Adipose tissue (tissue), 3 donors: ENCODE data around the gene WDR91. TPM values are rescaled to one million over a fixed set of nuclear protein-coding genes. Genes with fewer than 3 reads are reported as not detected.

ENCODE experiments used
- H3K27ac ChIP-seq: one replicate; pipeline ENCODE4 v1.5.1; 2013; ENCODE audit warnings: low read depth, low read length
- WGBS, 3 donors: extraction: QIAGEN DNeasy Blood & Tissue Kit; methylation state at CpG; one replicate each; pipeline ENCODE4 v1.1.7; 2013; 5-methylcytosine and 5-hydroxymethylcytosine counted together
- polyA plus RNA-seq, 3 donors: library from polyadenylated mRNA; stranded (reverse); fragments of 200-250 nt; gene quantifications; one replicate each; pipeline ENCODE4 v1.2.3, GENCODE V29; 2013
- donor health status: healthy with polysubstance abuse.
- donor health status: Bipolar disorder and iron deficiency.
- donor health status: healthy.

WDR91 gene
- polyA plus RNA-seq, 3 donors = 7.3 to 18.4 (median 7.9) TPM

DNA sequence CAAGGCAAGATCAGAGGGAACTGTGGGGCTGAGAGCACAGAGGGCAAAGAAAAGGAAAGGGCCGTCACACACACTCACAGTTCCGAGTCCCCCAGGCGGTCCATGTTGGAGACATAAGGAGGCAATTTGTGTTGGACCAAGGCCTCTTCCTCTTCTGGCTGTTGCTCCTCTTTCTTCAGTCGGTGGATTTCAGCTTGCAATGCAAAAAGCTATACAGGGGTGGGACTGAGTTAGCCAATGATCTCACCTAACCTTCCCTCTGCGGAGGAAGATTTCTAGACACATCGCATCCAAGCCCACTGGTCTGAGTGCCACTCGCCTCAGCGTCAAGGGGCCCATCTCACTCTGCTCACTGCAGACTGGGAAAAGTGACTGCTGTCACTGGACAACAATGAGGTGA lies 5.5 kb downstream of the WDR91 start:
- no peak overlapping the region for H3K27ac ChIP-seq

DNA sequence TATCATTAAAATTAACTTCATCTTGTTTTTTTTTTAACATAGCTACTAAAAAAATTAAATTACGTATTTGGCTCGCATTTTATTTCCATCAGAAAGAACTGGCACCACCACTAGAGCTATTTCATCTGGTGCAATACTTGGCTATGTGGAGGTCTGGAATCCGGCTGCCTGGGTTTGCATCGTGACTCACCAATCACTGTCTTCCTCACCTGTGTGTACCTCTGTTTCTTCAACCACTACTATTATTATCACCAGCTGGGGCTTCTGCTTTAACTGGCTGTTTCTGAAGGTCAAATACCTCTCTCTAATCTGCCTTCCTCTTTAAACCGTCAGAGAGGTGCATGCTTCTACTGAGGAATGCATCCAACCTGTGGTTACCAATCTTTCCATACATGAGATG lies 6.5 kb downstream of the WDR91 start:
- no peak overlapping the region for H3K27ac ChIP-seq
- WGBS, 3 donors = 38 to 92% (median 88%) methylated on average over 5 of the region's 5 CpGs

More for the DNA sequence above, 5.5 kb downstream of the WDR91 start:
- WGBS, 3 donors = 93 to 97% (median 95%) methylated on average over 8 of the region's 8 CpGs

DNA sequence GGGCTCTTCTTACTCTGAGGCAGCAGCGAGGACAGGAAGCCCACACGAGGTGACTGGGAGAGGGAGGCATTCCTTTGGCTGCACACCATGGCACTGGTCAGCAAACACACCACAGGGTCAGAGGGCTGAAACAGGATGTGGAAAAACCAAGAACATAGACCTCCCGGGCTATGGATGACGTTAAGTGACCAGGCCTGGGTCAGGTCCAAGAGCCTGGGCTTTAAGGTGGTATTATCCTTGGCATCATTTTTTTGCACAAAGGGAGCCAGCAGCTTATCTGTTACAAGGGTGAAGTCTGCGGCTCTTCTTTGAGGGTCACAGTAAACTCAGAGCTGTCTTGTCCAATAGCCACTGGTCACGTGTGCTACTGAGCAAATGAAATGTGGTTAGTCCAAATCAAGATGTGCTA lies 7.0 kb downstream of the WDR91 start:
- H3K27ac ChIP-seq = no peak overlapping the region
- 62 to 84% (median 72%) methylated on average over 6 of the region's 6 CpGs for WGBS, 3 donors

DNA sequence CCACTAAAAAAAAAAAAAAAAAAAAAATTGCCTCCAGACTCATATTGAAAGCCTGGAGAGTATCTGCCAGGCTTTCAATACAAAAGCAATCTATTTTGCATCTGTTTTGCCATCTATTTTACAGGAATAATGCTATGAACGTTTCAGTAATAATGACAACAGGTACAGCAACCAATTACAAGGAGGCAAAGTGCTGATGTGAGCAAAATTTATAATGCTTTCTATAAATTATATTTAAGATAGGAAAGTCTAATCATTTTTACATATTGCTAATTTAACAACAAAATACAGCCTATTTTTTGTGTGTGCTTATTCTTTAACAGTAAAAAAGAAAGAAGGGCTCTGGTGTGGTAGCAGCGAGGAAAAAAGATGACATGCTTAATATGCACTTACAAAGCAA lies 10.0 kb downstream of the WDR91 start:
- WGBS, 3 donors = 79 to 86% (median 85%) methylated on average over 2 of the region's 2 CpGs
- H3K27ac ChIP-seq = no peak overlapping the region

DNA sequence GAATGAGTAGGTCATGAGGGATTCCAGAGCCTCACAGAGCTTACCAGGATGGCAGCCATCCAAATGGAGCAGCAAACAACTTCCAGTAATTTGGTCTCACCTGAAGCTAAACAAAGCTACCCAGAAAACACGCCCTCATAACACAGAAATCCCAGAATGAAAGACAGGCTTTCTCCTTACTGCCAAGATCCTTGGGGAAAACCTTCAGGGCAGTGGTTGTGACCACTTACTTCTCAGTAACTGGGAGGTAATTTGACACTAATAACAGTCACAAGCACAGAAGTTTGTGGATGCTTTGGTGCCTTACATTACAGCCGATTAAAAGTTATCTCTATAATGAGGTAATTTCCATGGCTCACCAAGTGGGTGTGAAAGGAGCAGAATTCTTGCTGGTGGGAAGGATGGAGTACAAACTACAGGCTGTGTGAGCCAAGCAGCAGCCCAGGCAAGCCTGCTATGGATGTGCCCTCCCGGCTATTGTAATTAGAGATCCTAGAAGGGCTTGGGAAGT lies 10.4 kb downstream of the WDR91 start:
- WGBS, 3 donors = 44 to 84% (median 80%) methylated on average over 3 of the region's 3 CpGs
- no peak overlapping the region for H3K27ac ChIP-seq

DNA sequence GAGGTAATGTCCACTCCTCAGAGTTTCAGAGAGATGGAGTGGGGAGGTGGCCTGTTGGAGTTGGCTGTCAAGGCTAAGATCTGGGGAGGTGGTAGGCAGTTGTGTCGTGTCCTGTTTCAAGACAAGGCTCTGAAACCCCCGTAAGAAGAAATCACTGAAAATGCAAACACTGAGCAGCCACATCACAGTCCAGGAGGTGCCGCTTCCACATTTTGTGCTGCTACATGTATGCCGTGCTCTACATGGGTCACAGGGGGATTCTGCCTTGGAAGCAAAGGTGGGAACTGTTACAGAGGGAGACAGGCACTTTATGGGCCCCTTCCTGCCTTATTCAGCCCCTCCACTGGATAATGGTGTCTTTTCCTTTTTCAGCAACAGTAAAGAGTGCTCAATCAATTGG lies 11.9 kb downstream of the WDR91 start:
- H3K27ac ChIP-seq = no peak overlapping the region
- WGBS, 3 donors = 86 to 99% (median 96%) methylated on average over 4 of the region's 4 CpGs

DNA sequence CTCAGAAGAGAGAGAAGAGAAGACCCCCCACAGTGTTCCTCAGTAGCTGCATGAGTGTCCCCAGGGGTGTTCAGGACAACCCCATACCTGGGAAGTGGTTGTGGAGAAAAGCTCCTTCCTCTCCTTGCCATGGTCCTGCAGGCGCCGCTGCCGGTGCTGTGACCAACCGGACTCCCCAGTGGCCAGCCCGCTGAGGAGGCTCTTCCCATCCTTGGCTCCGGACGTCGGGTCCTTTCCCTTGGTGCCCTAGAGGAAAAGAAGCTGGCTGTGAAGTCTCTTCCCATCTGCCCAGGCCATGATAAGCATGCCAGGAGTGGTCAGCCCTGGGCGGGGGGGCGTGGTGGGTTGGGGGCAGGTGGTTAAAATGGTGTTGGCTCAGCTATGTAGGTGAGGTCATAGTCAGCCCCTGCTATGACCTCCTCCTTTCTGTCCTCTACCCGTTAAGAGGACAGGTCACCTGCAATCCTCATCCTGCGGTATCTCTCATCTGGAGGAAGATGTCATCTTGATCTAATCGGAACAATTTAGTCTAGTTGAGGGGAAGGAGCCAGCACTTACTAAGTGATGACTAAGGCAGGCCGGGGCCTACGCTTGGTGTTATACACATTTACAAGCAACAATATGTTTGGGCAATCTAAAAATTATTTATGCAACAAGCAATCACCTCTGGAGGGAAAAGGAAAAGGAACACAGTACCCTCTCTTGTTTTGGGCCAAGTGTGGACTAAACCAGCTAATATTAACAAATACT lies 13.2 kb downstream of the WDR91 start:
- 92 to 95% (median 92%) methylated on average over 15 of the region's 15 CpGs for WGBS, 3 donors
- no peak overlapping the region for H3K27ac ChIP-seq

DNA sequence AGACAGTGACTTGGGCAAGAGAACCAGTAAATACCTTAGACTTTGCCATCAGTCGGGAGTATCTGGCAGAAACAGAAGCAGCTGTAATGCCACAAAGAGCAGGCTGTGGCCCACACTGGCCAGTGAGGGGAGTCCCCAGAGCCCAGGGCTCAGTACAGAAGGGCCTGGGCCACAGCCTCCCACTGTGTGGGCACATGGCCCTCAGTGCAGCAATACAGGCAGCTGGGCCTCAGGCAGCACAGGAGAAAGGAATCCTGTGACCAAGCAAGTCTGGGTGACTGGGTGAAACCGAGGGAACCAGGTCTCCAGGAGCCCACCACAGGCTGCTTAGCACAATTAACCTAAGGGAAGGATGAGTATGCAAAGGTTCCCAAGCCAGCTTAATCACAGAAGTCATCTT lies 14.0 kb downstream of the WDR91 start:
- WGBS, 3 donors = 86 to 97% (median 92%) methylated on average over 2 of the region's 2 CpGs
- no peak overlapping the region for H3K27ac ChIP-seq

DNA sequence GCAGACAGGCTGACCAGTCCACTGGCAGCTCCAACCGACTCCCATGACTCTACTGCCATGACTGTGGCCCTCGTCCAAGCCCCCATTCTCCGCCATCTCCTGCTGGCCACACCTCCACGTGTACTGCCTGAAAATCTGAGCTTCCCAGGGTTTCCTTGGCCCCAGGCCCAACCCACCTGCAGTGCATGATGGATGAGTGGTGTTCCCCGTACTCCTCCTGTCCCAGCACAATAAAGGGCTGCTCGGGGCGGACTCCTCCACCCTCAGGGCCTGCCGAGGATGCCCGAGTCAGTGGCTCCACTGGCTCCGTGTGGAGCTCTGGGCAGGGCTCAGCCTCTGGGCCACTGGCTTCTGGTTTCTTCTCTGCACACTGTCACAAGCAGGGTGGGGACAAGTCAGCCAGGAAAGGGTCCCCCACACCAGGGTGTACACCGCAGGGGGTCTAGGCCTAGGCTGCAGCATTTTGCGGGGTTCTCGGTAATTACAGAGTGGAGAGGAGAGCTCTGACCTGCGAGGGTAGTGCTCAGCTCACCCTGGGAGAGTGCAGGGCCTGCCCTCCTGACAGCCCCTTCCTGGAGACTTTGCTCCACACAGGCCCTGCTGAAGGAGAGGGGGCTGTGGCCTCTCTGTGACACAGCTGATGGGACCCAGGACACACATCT lies 15.2 kb downstream of the WDR91 start:
- 77 to 97% (median 93%) methylated on average over 13 to 14 of the region's 14 CpGs for WGBS, 3 donors
- H3K27ac ChIP-seq = no peak overlapping the region

DNA sequence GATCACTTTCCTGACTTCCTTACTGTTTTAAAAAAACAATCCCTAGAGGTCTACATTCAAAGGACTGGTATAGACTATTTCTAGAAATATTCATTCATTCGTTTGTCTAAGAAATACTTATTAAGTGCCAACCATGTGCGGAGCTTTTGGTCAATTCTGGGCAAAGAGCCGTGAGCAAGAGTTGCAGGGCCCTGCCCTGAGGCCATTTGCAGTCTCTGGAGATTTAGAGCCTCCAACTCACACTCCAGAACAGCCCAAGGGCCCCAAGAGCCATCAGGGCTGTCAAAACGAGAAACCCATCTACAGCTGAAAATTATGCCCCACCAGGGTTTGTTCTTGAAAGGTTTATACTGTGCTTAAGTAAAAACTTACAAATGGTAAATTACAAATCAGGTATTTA lies 16.2 kb downstream of the WDR91 start:
- no peak overlapping the region for H3K27ac ChIP-seq
- 79 to 87% (median 79%) methylated on average over 4 of the region's 4 CpGs for WGBS, 3 donors

DNA sequence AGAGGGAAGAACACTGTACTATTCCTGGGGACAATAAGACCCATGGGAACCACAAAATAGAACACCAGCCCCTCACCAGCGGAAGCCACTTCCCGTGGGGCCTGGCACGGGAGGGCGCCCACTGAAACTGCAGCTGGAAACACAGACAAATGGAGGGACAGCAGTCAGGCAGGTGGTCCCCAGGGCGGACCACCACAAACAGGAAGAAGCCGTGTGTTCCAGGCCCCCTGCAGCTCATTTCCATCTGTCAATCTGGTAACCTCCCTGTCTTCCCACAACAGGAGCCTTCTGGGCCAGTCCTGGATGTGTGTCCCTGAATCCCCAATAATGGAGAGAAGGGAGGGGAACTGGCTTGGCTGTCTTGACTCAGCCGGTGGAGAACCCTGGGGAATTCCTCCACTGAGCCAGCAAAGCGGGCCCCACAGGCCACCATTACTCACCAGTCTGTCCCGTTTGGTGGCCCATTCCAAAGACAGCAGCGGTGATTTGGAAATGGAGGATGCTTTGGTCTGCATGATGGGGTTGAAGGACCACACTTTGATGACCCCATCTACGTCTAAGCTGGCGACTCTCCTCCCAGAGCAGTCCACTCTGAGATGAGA lies 16.7 kb downstream of the WDR91 start:
- no peak overlapping the region for H3K27ac ChIP-seq
- 79 to 86% (median 82%) methylated on average over 12 of the region's 12 CpGs for WGBS, 3 donors

DNA sequence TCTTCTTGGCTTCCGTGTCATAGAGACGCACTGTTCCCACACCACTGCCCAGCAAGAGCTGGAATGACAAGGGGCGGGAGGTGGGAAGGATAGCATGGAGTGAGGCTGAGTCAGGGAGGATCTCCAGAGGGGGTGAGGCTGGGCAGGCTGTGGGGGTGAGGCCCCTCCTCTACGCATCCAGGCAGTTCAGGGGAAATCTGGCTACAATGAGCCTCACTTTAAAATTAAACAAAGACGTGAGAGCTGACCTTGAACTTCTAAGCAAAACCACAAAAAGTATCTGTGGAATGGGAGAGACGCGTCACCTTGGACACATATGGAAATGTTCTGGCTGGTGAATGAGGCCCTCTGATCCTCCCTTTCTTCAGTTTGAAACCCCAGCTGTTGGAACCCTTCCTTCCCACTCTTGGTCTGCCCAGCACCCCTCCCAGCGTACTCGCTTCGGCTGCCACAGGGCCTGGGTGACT lies 17.7 kb downstream of the WDR91 start:
- no peak overlapping the region for H3K27ac ChIP-seq
- WGBS, 3 donors = 51 to 92% (median 87%) methylated on average over 10 of the region's 10 CpGs

DNA sequence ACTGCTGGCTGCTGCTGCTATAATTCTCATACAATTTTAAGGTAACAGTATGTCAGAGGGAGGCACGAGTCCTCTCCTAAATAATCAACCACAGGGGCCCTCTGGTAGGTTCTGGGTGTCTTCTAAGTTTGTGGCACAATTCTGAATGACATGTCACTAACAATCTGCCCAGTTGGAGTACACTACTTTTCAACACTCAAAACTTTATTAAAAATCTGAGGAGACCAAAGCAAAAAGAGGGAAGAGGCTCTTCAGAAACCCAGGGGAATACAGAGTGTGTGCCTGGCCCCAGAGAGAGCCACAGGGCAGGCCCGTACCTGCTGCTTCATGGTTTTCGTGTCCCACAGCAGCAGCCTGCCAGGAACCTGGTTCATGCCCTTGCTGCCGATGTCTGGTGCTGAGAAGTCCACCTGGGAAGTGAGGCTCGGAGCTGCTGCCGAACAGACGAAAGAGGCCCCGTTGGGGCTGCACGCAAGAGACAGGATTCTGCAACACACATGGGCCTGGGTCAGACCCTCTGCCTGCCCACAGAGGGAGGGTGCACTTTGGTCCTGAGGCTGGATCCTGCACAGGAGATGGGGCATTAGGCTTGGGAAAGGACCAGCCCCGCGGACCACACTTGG lies 18.3 kb downstream of the WDR91 start:
- WGBS, 3 donors = 86 to 97% (median 94%) methylated on average over 11 of the region's 11 CpGs
- no peak overlapping the region for H3K27ac ChIP-seq

DNA sequence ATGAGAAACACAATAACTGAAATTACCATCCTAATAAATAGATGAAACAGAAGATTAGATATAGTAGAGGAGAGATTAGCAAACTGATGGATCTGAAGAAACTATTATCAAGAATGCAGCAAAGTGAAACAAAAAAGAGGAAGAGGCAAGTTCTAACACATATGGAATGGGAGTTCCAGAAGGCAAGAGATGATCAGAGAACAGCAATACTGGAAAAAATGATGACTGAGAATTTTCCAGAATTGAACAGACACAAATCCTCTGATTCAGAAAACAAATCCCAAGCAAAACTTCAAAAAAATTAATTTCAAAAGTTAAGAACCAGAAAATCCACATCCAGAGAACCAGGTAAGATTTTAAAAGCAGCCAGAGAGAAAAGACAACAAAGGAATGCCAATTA lies 20.6 kb downstream of the WDR91 start:
- H3K27ac ChIP-seq = no peak overlapping the region

DNA sequence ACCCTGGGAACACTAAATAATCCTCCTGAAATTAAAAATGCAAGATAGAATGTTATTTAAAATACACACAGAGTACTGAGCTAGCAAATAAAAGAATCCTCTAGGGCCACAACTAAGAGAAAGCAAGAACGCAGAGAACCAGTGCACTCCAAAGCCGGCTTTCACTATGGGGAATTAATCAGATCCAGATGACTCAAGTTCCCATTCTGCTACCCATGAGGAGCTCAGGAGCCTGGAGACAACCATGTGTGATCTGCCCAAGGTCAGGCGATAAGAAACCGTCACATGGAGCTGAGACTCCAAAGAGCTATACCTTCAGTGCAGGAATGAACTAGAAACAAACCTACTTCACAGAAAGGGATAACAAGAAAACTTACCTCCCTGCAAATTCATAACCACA lies 21.4 kb downstream of the WDR91 start:
- 53 to 84% (median 59%) methylated on average over 4 of the region's 4 CpGs for WGBS, 3 donors
- H3K27ac ChIP-seq = no peak overlapping the region

DNA sequence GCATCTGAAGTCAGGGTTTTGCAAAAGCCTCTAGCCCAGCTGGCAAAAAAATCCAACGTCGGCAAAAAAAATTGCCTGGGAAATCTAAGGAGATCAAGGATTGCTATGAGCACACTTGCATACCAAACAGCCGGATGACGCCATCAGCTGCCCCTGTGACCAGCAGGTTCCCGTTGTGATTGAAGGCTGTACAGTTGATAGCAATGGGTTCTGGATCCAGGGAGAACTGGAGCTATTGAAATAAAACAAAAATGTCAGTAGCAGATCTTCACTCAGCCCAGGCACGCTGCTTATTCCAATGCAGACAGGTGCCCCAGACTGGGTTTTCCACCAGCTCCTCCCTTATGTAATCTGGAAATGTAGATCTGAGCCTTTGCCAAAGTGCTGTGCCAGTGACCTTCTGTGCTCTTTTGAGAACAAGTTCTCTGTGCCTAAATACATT lies 22.1 kb downstream of the WDR91 start:
- H3K27ac ChIP-seq = no peak overlapping the region
- WGBS, 3 donors = 39 to 95% (median 89%) methylated on average over 6 of the region's 6 CpGs

DNA sequence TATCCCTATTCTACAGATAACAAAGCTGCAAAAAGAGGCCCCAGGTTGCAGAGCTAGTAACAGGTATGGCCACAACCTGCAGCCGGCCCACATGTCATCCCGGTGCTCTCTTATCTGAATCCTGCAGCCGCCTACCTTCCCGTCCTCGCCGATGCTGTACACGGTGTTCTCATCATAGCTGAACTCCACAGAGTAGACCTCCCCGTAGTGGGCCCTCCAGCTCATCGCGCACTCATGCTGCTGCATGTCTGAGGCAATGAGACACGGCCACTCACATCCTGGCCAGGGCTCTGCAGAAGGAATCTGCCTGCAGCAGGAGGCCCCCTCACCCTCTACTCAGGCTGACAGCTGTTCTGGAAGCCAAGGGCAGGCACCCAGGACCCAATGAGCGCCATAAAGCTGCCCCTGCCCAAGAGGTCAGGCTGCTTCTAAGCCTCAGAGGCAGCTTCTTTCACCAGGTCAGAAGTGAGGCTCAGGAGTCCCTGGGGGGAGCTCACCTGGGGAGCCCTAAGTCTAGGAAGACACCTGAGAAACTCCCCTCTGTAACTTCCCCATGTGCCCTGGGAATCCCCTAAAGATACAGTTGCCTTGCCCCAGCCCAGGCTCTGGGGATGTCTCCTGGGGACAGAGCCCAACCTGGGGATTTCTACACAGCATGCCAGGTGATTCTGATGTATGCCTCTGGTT lies 22.9 kb downstream of the WDR91 start:
- 75 to 97% (median 95%) methylated on average over 12 of the region's 12 CpGs for WGBS, 3 donors
- H3K27ac ChIP-seq = no peak overlapping the region

DNA sequence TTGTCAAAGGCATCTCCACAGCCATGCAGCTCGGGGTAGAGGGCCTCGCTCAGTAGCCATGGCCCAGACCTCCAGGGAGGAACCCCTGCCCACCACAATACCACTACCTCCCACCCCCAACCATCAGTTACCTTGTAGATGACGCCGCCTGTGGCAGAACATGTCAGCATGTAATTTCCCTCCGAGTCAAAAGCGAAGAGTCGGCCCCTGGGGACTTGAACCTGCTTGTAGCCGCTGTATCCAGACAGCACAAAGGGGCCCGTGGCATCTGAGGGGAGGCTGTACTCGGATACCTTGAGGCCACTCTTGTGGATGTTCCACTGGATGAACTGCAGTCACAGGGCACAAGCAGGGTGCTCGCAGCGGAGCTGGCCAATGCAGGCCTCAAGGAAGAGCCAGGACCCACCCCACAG lies 24.5 kb downstream of the WDR91 start:
- WGBS, 3 donors = 87 to 91% (median 90%) methylated on average over 12 of the region's 12 CpGs

DNA sequence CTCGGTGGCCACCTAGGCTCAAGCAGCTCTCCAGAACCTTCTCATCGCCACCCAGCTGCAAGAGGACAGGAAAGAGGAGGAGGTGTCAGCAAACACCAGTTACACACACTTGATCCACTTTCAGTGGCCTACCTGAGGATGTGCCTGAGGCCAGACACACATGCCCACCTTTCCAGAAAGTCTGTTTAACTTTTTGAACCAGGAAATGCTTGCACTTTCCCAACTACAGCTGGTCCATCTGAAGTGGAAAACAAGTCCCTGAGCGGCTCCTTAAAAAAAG lies 25.1 kb downstream of the WDR91 start:
- 96 to 100% (median 98%) methylated on average over 3 of the region's 3 CpGs for WGBS, 3 donors

More for the DNA sequence above, 24.5 kb downstream of the WDR91 start:
- no peak overlapping the region for H3K27ac ChIP-seq

More for the DNA sequence above, 25.1 kb downstream of the WDR91 start:
- no peak overlapping the region for H3K27ac ChIP-seq
